ENCODE results near the gene AGFG2.
A peak's percentile ranks its signal among the peaks of the same experiment; 100 is the strongest.

The AGFG2 gene

DNA sequence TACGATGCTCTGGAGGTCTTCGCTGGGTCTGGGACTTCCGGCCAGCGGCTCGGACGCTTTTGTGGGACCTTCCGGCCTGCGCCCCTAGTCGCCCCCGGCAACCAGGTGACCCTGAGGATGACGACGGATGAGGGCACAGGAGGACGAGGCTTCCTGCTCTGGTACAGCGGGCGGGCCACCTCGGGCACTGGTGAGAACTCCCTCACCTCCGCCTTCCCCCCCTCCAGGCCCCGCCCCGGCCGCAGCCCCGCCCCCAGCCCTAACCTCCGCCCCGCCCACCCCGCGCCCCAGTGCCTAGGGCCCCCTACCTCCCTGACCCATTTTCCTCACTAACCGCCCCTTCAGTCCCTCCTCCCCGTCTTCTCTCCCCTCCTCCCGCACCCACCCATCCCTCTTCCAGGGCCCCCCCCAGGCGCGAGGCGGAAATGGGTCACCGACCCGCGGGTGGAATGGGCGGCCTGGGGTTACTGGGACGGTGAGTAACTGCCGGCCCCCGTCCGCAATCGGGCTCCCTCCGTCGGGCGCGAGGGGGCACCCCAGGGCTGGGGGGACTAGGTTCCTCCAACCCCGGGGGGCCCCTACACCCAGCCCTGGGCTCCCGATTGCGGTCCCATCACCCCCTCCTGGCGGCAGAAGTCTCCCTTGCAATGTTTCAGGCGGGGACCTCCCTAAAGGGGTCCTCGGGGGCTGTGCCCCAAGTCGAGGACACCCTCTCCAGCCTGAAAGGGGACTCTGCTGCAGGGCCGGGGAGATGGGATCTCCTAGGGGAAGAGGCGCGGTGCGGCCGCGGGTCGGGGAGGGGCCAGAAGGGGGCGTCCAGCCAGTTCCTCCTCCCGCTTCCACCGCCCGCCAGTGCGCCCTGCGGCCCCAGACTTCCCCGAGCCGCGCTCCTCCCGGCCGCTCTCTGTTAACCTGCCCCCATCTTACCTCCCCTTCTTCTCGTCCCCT lies 65.3 kb downstream of the AGFG2 start:
- H3K4me3 ChIP-seq (ENCODE audit: low read length, poor library complexity, severe bottlenecking): peak overlapping the region; percentile 81
- peak overlapping the region; percentile 89 for H2AFZ ChIP-seq (ENCODE audit: low read length)

GRCh38 chr7:100604976-100605911 lies 66.2 kb downstream of the AGFG2 start:
- H3K9me3 ChIP-seq (ENCODE audit: insufficient read depth, low read depth, low read length): no peaks in the 10 kb centered on the region
- H3K27me3 ChIP-seq (ENCODE audit: insufficient read depth, low read length, poor library complexity, severe bottlenecking): no peaks in the 10 kb centered on the region
- H3K9ac ChIP-seq (ENCODE audit: low read depth, low read length, poor library complexity, severe bottlenecking): peak overlapping the region; percentile 79
- TF ChIP-seq EZH2phosphoT487 (IDR thresholded peaks at IDR 0.05; ENCODE audit: borderline replicate concordance) (no peak), CTCF (conservative IDR thresholded peaks at IDR 0.05; ENCODE audit: low read length) (no peak)
- no peaks in the 10 kb centered on the region for H3K36me3 ChIP-seq (ENCODE audit: insufficient read depth, low read length)
- peak overlapping the region; percentile 81 for H3K4me3 ChIP-seq (ENCODE audit: low read length, poor library complexity, severe bottlenecking)
- H3F3A ChIP-seq (ENCODE audit: low read depth): no peaks in the 10 kb centered on the region
- peaks cover 6% of the 10 kb centered on the region; the same call in 1 of the 2 replicates for H3K79me2 ChIP-seq (ENCODE audit: insufficient read depth, low read length)
- H3K4me2 ChIP-seq (ENCODE audit: low read depth, low read length, poor library complexity, severe bottlenecking): peak overlapping the region; percentile 69
- peak overlapping the region; percentile 89; the same call in 1 of the 2 replicates for H2AFZ ChIP-seq (ENCODE audit: low read length)
- H4K20me1 ChIP-seq (ENCODE audit: insufficient read depth, low read length, poor library complexity, severe bottlenecking): no peaks in the 10 kb centered on the region
- no peaks in the 10 kb centered on the region for H3K9me2 ChIP-seq (replicated peaks; ENCODE audit: low read depth, low read length)
- peaks cover 19% of the 10 kb centered on the region for H3K4me1 ChIP-seq (ENCODE audit: insufficient read depth, low read length, poor library complexity, severe bottlenecking)

More for the DNA sequence above, 65.3 kb downstream of the AGFG2 start:
- Histone ChIP-seq H3K9ac (ENCODE audit: low read depth, low read length, poor library complexity, severe bottlenecking) (peak overlapping the region; percentile 79), H3K4me2 (ENCODE audit: low read depth, low read length, poor library complexity, severe bottlenecking) (peak overlapping the region; percentile 86), H3K9me3 (ENCODE audit: insufficient read depth, low read depth, low read length) (no peaks in the 10 kb centered on the region), H3K27me3 (ENCODE audit: insufficient read depth, low read length, poor library complexity, severe bottlenecking) (no peaks in the 10 kb centered on the region), H3K36me3 (ENCODE audit: insufficient read depth, low read length) (no peaks in the 10 kb centered on the region), H4K20me1 (ENCODE audit: insufficient read depth, low read length, poor library complexity, severe bottlenecking) (no peaks in the 10 kb centered on the region), H3K4me1 (ENCODE audit: insufficient read depth, low read length, poor library complexity, severe bottlenecking) (peaks cover 19% of the 10 kb centered on the region), H3F3A (ENCODE audit: low read depth) (no peaks in the 10 kb centered on the region), H3K9me2 (replicated peaks; ENCODE audit: low read depth, low read length) (no peaks in the 10 kb centered on the region), H3K79me2 (ENCODE audit: insufficient read depth, low read length) (peaks cover 6% of the 10 kb centered on the region; the same call in 1 of the 2 replicates)
- TF ChIP-seq EZH2phosphoT487 (IDR thresholded peaks at IDR 0.05; ENCODE audit: borderline replicate concordance) (no peak), CTCF (conservative IDR thresholded peaks at IDR 0.05; ENCODE audit: low read length) (peak; percentile 65)

DNA sequence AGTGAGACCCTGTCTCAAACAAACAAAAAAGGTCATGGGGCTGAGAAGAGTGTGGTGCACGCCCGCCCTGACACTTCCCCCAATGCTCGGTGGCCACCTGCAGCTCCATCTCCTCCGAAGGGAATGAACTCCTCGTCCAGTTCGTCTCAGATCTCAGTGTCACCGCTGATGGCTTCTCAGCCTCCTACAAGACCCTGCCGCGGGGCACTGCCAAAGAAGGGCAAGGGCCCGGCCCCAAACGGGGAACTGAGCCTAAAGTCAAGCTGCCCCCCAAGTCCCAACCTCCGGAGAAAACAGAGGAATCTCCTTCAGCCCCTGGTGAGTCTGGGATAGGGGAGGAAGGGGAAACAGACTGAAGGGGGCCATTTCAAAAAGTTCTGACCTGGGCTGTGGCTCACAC lies 67.3 kb downstream of the AGFG2 start:
- H3K79me2 ChIP-seq (ENCODE audit: insufficient read depth, low read length): peaks cover 6% of the 10 kb centered on the region; the same call in 1 of the 2 replicates
- peaks cover 23% of the 10 kb centered on the region for H3K4me1 ChIP-seq (ENCODE audit: insufficient read depth, low read length, poor library complexity, severe bottlenecking)
- TF ChIP-seq CTCF (conservative IDR thresholded peaks at IDR 0.05; ENCODE audit: low read length) (no peak), EZH2phosphoT487 (IDR thresholded peaks at IDR 0.05; ENCODE audit: borderline replicate concordance) (no peak)
- no peaks in the 10 kb centered on the region for H3K9me2 ChIP-seq (replicated peaks; ENCODE audit: low read depth, low read length)
- no peaks in the 10 kb centered on the region for H4K20me1 ChIP-seq (ENCODE audit: insufficient read depth, low read length, poor library complexity, severe bottlenecking)
- no peak overlapping the region for H3K4me3 ChIP-seq (ENCODE audit: low read length, poor library complexity, severe bottlenecking)
- H3F3A ChIP-seq (ENCODE audit: low read depth): 0 out of 2 replicates have a peak, but pooled peaks cover 4% of the 10 kb centered on the region
- no peaks in the 10 kb centered on the region for H3K36me3 ChIP-seq (ENCODE audit: insufficient read depth, low read length)
- H3K9me3 ChIP-seq (ENCODE audit: insufficient read depth, low read depth, low read length): no peaks in the 10 kb centered on the region
- H3K9ac ChIP-seq (ENCODE audit: low read depth, low read length, poor library complexity, severe bottlenecking): no peak overlapping the region
- no peak overlapping the region for H3K4me2 ChIP-seq (ENCODE audit: low read depth, low read length, poor library complexity, severe bottlenecking)
- H3K27me3 ChIP-seq (ENCODE audit: insufficient read depth, low read length, poor library complexity, severe bottlenecking): no peaks in the 10 kb centered on the region
- H2AFZ ChIP-seq (ENCODE audit: low read length): no peak overlapping the region
